K562 (cell line): Measurements from ENCODE around the gene TMEM30A. TPM values are rescaled to one million over a fixed set of nuclear protein-coding genes. Genes with fewer than 3 reads are reported as not detected.

Source experiments
- ATAC-seq: fragments of 200-7000 bp; cut with Tn5 transposase; 3 replicates; pipeline ENCODE4 v1.9.1; 2020; ENCODE audit warnings: moderate library complexity
- BruUV-seq: library from RNA; stranded (reverse); fragments of 400-500 nt; replicated peaks from 2 replicates; lab custom pipeline; 2021; lab: Mats Ljungman, UMichigan
- CTCF ChIA-PET: fragments of 300-600 bp; formaldehyde crosslinking; extraction: SDS; loops from one replicate; lab custom pipeline; 2021; ENCODE audit warnings: low intra/inter-chr PET ratio; lab: Yijun Ruan, JAX
- POLR2A ChIA-PET: fragments of 300-600, 350-650 bp; sonication (Branson Sonifier 250); formaldehyde crosslinking; extraction: SDS; loops from one replicate; lab custom pipeline; 2021; ENCODE audit warnings: antibody characterized with exemption, inconsistent platforms; lab: Yijun Ruan, JAX
- DNase-seq, 4 experiments: peaks; one replicate each; pipeline versions ENCODE4 v3.0.0 to v3.0.0-alpha.2; 2011 to 2018; ENCODE audit warnings: low spot score in 3 of 4, mixed read lengths in 3 of 4; ENCODE audit errors: extremely low read depth in 1 of 4
- FAIRE-seq: peaks from 2 replicates; lab custom pipeline; 2011; peaks lifted over from hg19 to GRCh38; lab: Jason Lieb, UNC
- H2AFZ ChIP-seq: 2 replicates; pipeline ENCODE4 v1.6.0; 2011; ENCODE audit warnings: low read depth, low read length, control low read depth, inconsistent platforms
- H3K27ac ChIP-seq: fragments of 200-600 bp; 3 replicates; pipeline ENCODE4 v1.8.0; 2011; ENCODE audit warnings: low read depth, mild to moderate bottlenecking, control low read depth, inconsistent platforms, low read length, moderate library complexity, mixed read lengths; ENCODE audit errors: extremely low read depth
- H3K27me3 ChIP-seq, 2 experiments: fragments of 300-600 bp in 1 of 2; 2 replicates in 1 of 2; 3 replicates in 1 of 2; pipeline versions ENCODE4 v1.6.0 to v1.8.0; 2011; ENCODE audit warnings: inconsistent platforms in 2 of 2, low read length in 2 of 2, mild to moderate bottlenecking in 1 of 2, mixed read lengths in 1 of 2, moderate library complexity in 1 of 2; ENCODE audit not compliant: control insufficient read depth in 2 of 2, insufficient read depth in 2 of 2
- H3K36me3 ChIP-seq: fragments of 300-600 bp; 3 replicates; pipeline ENCODE4 v1.8.0; 2011; ENCODE audit warnings: mild to moderate bottlenecking, low read length, inconsistent platforms; ENCODE audit not compliant: control insufficient read depth, insufficient read depth
- H3K4me1 ChIP-seq, 2 experiments: fragments of 200-600 bp in 1 of 2; replicated peaks in 1 of 2; 2 replicates in 1 of 2; 3 replicates in 1 of 2; pipeline versions ENCODE4 v1.5.1 to v1.8.0; 2011; ENCODE audit warnings: inconsistent platforms in 2 of 2, low read length in 2 of 2, mild to moderate bottlenecking in 1 of 2, mixed read lengths in 1 of 2, moderate library complexity in 1 of 2; ENCODE audit not compliant: control insufficient read depth in 2 of 2, insufficient read depth in 2 of 2
- H3K4me2 ChIP-seq: 2 replicates; pipeline ENCODE4 v1.6.1; 2011; ENCODE audit warnings: low read length, control low read depth, inconsistent platforms, mixed read lengths; ENCODE audit not compliant: insufficient read depth
- H3K4me3 ChIP-seq: fragments of 200-600 bp; sonication (generic), shearing (Covaris generic); 2 replicates; pipeline ENCODE4 v1.5.1; 2016; ENCODE audit warnings: control low read depth, inconsistent platforms
- H3K79me2 ChIP-seq: fragments of 200-600 bp; 3 replicates; pipeline ENCODE4 v1.8.0; 2011; ENCODE audit warnings: low read length, inconsistent platforms; ENCODE audit not compliant: control insufficient read depth, insufficient read depth
- H3K9ac ChIP-seq, 2 experiments: 2 replicates each; pipeline versions ENCODE4 v1.6.0 to v1.6.1; 2011; ENCODE audit warnings: low read depth in 2 of 2, low read length in 2 of 2, control low read depth in 1 of 2, inconsistent platforms in 1 of 2, mild to moderate bottlenecking in 1 of 2, mixed read lengths in 1 of 2; ENCODE audit not compliant: insufficient read depth in 1 of 2
- H3K9me1 ChIP-seq: one replicate; pipeline ENCODE4 v1.6.0; 2011; ENCODE audit warnings: inconsistent platforms, mild to moderate bottlenecking, low read length, moderate library complexity; ENCODE audit not compliant: control insufficient read depth, insufficient read depth
- H3K9me3 ChIP-seq: replicated peaks from 2 replicates; pipeline ENCODE4 v1.5.1; 2011; ENCODE audit warnings: low read depth, low read length, inconsistent platforms; ENCODE audit not compliant: control insufficient read depth, insufficient read depth
- H4K20me1 ChIP-seq: replicated peaks from 2 replicates; pipeline ENCODE4 v1.6.1; 2011; ENCODE audit warnings: low read length, inconsistent platforms, mixed read lengths; ENCODE audit not compliant: control insufficient read depth, insufficient read depth
- C11orf30 ChIP-seq: fragments of 450-650 bp; IDR thresholded peaks from 2 replicates; pipeline ENCODE4 v1.6.1; 2016; ENCODE audit warnings: low read depth, mild to moderate bottlenecking
- DIDO1 ChIP-seq: fragments of 450-650 bp; IDR thresholded peaks from 2 replicates; pipeline ENCODE4 v1.6.1; 2016; ENCODE audit warnings: low read depth, missing biosample characterization, missing genetic modification characterization
- HSF4 ChIP-seq: fragments of 250-450 bp; sonication (Bioruptor Pico); IDR thresholded peaks from 2 replicates; pipeline ENCODE4 v2.1.2; 2022; ENCODE audit warnings: mild to moderate bottlenecking, moderate library complexity, borderline replicate concordance
- MAFF ChIP-seq: IDR thresholded peaks from 2 replicates; pipeline ENCODE4 v1.6.1; 2012; ENCODE audit warnings: low read length, improper control_type of control experiment
- MAFG ChIP-seq: fragments of 450-650 bp; conservative IDR thresholded peaks from 2 replicates; pipeline ENCODE4 v1.6.1; 2016; ENCODE audit warnings: missing genetic modification characterization, missing compliant biosample characterization
- NR1H2 ChIP-seq: sonication (generic); formaldehyde crosslinking; IDR thresholded peaks from 2 replicates; pipeline ENCODE4 v1.4.0; 2020; ENCODE audit warnings: mild to moderate bottlenecking, missing genetic modification reagents
- NR4A1 ChIP-seq, 2 experiments: fragments of 250-450 bp in 1 of 2; fragments of 450-650 bp in 1 of 2; sonication (Bioruptor Pico) in 1 of 2; IDR thresholded peaks; 2 replicates each; pipeline versions ENCODE4 v1.4.0 to v1.6.1; 2016 to 2020; ENCODE audit warnings: mild to moderate bottlenecking in 2 of 2, missing compliant biosample characterization in 1 of 2, missing genetic modification characterization in 1 of 2, moderate library complexity in 1 of 2
- TCF3 ChIP-seq: sonication (generic); formaldehyde crosslinking; IDR thresholded peaks from 2 replicates; pipeline ENCODE4 v1.4.0; 2020; ENCODE audit warnings: mild to moderate bottlenecking, missing genetic modification reagents
- TCF7 ChIP-seq: sonication (generic); IDR thresholded peaks from 2 replicates; pipeline ENCODE4 v1.6.1; 2016; ENCODE audit warnings: antibody characterized with exemption, borderline replicate concordance
- TFAM ChIP-seq: fragments of 250-450 bp; sonication (Bioruptor Pico); conservative IDR thresholded peaks from 2 replicates; pipeline ENCODE4 v1.5.0; 2021; ENCODE audit warnings: mild to moderate bottlenecking, moderate library complexity
- TGIF2 ChIP-seq: sonication (generic); formaldehyde crosslinking; IDR thresholded peaks from 2 replicates; pipeline ENCODE4 v1.8.1; 2022; ENCODE audit warnings: mild to moderate bottlenecking, missing genetic modification reagents, moderate library complexity
- ZBTB12 ChIP-seq: fragments of 250-450 bp; sonication (Bioruptor Pico); IDR thresholded peaks from 2 replicates; pipeline ENCODE4 v1.4.0; 2020
- ZBTB34 ChIP-seq: fragments of 250-450 bp; sonication (Bioruptor Pico); IDR thresholded peaks from 2 replicates; pipeline ENCODE4 v1.8.0; 2021; ENCODE audit warnings: mild to moderate bottlenecking, moderate library complexity
- ZEB2 ChIP-seq: fragments of 450-650 bp; IDR thresholded peaks from 2 replicates; pipeline ENCODE4 v1.6.1; 2016
- ZNF140 ChIP-seq: fragments of 250-450 bp; sonication (Bioruptor Pico); IDR thresholded peaks from 2 replicates; pipeline ENCODE4 v1.8.0; 2021; ENCODE audit warnings: moderate library complexity, mild to moderate bottlenecking, inconsistent platforms
- ZNF224 ChIP-seq: sonication (generic); formaldehyde crosslinking; IDR thresholded peaks from 2 replicates; pipeline ENCODE4 v1.8.0; 2022; ENCODE audit warnings: mild to moderate bottlenecking, missing genetic modification reagents
- ZNF24 ChIP-seq: fragments of 450-650 bp; IDR thresholded peaks from 2 replicates; pipeline ENCODE4 v1.6.1; 2016
- ZNF384 ChIP-seq: IDR thresholded peaks from 2 replicates; pipeline ENCODE4 v1.6.1; 2012; ENCODE audit warnings: low read depth, low read length, improper control_type of control experiment
- ZNF77 ChIP-seq: fragments of 250-450 bp; sonication (Bioruptor Pico); IDR thresholded peaks from 2 replicates; pipeline ENCODE4 v1.5.0; 2020
- ZNF830 ChIP-seq: fragments of 250-450 bp; sonication (Bioruptor Pico); IDR thresholded peaks from 2 replicates; pipeline ENCODE4 v1.5.0; 2021; ENCODE audit warnings: mild to moderate bottlenecking
- WGBS: fragments of 100-300 bp; shearing (Covaris generic); methylation state at CpG from one replicate; pipeline ENCODE4 v1.1.6; 2016; ENCODE audit warnings: low coverage, mixed read lengths; ENCODE audit not compliant: insufficient coverage; ENCODE audit errors: missing lambda C conversion rate; 5-methylcytosine and 5-hydroxymethylcytosine counted together
- in situ Hi-C: fragments of 300-500 bp; cut with MboI; formaldehyde crosslinking; loops from 4 replicates; pipeline ENCODE4 v1.15.0; 2018; ENCODE audit warnings: inconsistent platforms, mixed read lengths
- intact Hi-C: fragments of 100-400 bp; cut with micrococcal nuclease; formaldehyde crosslinking; loops from 2 replicates; pipeline ENCODE4 v1.14.2; 2022
- polyA plus RNA-seq, 8 experiments: library from polyadenylated mRNA; depleted of rRNA in 4 of 8; stranded (reverse) in 5 of 8; unstranded in 3 of 8; fragments of >200 nt; fragmentation: Nextera tagmentation in 2 of 8; fragmentation: Illumina TruSeq in 1 of 8; extraction: Ambion mirVana in 2 of 8; extraction: Trizol in 1 of 8; gene quantifications; 2 replicates each; pipeline versions ENCODE4 v1.2.1 to v1.2.3, GENCODE V29; 2011 to 2014; ENCODE audit warnings: inconsistent platforms in 1 of 8, missing spikeins in 1 of 8
- total RNA-seq, 7 experiments: library from RNA; depleted of rRNA in 6 of 7; stranded (reverse); fragments of >200 nt in 6 of 7; fragmentation: Illumina TruSeq in 2 of 7; extraction: Trizol in 2 of 7; gene quantifications; 2 replicates each; pipeline versions ENCODE4 v1.2.1 to v1.2.3, GENCODE V29; 2011 to 2021; ENCODE audit warnings: low replicate concordance in 1 of 7
- TF ChIP-seq, protein P1 (sequence below): fragments of 450-650 bp; IDR thresholded peaks from 2 replicates; pipeline ENCODE4 v1.7.1; 2018; ENCODE audit warnings: mild to moderate bottlenecking, low read depth; ENCODE audit not compliant: partially characterized antibody

TMEM30A gene
- total and polyA plus RNA-seq, 9 of the 15 experiments (the other 6 are each of a cell fraction or from before 2014, with no cell fraction given): 6.5 to 31.2 (median 16.3) TPM

DNA sequence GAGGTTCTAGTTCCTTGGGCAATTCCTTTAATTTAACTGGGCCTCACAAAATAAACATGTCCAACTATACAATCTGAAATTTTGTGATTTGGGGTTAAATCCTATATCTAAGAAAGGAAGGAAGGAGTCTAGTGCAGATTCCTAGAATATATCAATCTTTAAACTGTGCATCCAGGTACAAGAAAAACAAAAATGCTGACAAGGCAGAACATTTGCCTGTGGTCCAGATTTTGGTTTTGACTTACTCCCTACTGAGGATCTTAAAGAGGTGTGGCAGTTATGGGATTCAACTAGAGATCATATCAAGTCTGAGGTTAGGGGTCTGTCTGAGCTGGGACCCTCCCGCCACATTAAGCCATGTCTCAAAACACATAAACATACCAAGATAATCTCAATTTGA lies 23.3 kb downstream of the TMEM30A start:
- H3K27me3 ChIP-seq: no peaks in the 10 kb centered on the region
- no peak overlapping the region for H3K27ac ChIP-seq
- no peaks in the 10 kb centered on the region for H3K9me3 ChIP-seq
- ATAC-seq: no peak
- no peak for DNase-seq
- no peak overlapping the region for H2AFZ ChIP-seq
- H4K20me1 ChIP-seq: no peaks in the 10 kb centered on the region
- no peaks in the 10 kb centered on the region for H3K9me1 ChIP-seq
- intact Hi-C loops: no loop called here
- in situ Hi-C loops: loop anchor here (10.0 kb wide), 1 partner anchor 264 kb away; no protein-coding TSS in a partner anchor
- peaks cover 67% of the 10 kb centered on the region for H3K36me3 ChIP-seq
- WGBS: 100% methylated on average over 1 of the region's 1 CpG
- H3K4me2 ChIP-seq: no peak overlapping the region
- ChIA-PET CTCF (no interaction called here), POLR2A (no interaction called here)
- no peaks in the 10 kb centered on the region for H3K4me1 ChIP-seq
- H3K9ac ChIP-seq: no peak overlapping the region
- peaks cover 12% of the 10 kb centered on the region for H3K79me2 ChIP-seq
- no peak overlapping the region for H3K4me3 ChIP-seq
- no TSS peak for BruUV-seq
- no peak for FAIRE-seq
- TF ChIP-seq HSF4 (CRISPR knock-in tag) (no peak), NR4A1 (CRISPR knock-in tag; IDR thresholded peaks at IDR 0.05) (no peak), NR4A1 (tag; IDR thresholded peaks at IDR 0.05) (no peak), TFAM (no peak), TCF7 (no peak), ZEB2 (no peak), ZBTB12 (CRISPR knock-in tag) (no peak), C11orf30 (peak; percentile 85), ZNF224 (CRISPR knock-in tag) (no peak), ZNF77 (CRISPR knock-in tag) (no peak), ZNF140 (CRISPR knock-in tag) (no peak), ZNF384 (no peak), MAFG (tag) (peak; percentile 84), TCF3 (CRISPR knock-in tag) (no peak), ZNF830 (CRISPR knock-in tag) (no peak), ZNF24 (no peak), TGIF2 (CRISPR knock-in tag) (no peak), NR1H2 (CRISPR knock-in tag) (no peak), ZBTB34 (CRISPR knock-in tag) (no peak), DIDO1 (tag) (no peak), MAFF (peak; percentile 93)
- TF ChIP-seq, protein P1, sequence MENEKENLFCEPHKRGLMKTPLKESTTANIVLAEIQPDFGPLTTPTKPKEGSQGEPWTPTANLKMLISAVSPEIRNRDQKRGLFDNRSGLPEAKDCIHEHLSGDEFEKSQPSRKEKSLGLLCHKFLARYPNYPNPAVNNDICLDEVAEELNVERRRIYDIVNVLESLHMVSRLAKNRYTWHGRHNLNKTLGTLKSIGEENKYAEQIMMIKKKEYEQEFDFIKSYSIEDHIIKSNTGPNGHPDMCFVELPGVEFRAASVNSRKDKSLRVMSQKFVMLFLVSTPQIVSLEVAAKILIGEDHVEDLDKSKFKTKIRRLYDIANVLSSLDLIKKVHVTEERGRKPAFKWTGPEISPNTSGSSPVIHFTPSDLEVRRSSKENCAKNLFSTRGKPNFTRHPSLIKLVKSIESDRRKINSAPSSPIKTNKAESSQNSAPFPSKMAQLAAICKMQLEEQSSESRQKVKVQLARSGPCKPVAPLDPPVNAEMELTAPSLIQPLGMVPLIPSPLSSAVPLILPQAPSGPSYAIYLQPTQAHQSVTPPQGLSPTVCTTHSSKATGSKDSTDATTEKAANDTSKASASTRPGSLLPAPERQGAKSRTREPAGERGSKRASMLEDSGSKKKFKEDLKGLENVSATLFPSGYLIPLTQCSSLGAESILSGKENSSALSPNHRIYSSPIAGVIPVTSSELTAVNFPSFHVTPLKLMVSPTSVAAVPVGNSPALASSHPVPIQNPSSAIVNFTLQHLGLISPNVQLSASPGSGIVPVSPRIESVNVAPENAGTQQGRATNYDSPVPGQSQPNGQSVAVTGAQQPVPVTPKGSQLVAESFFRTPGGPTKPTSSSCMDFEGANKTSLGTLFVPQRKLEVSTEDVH: no peak
